ENCODE measurements around the gene FA2H. TPM values are rescaled to one million over a fixed set of nuclear protein-coding genes. Genes with fewer than 3 reads are reported as not detected.
"Not testable (repeated sequence)": the region's sequence is repeated elsewhere in the genome, so short reads cannot be mapped to it uniquely, and the experiment has no call there.

FA2H gene
- polyA plus RNA-seq, 1 donor: 0.09 TPM

DNA sequence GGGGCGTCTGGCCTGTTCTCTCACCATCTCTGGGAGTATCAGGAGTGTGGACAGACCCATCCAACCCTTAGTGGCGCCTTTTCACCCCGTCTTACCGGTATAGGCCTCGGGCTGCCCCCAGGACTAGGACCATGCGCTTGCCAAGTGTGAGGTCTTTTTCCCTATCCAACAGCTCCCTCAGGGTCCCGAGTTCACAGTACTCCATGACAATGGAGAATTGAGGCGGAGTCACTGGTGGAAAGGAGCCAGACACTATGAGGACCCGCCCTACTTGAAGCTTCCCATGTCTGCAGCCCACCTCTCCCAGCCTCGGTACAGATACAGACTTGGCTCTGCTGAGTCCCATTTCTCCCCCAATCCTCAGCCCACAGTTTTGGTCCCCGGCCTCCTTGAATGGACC, 92.1 kb downstream of the FA2H start:
- no peak for DNase-seq (ENCODE audit: low read depth)

DNA sequence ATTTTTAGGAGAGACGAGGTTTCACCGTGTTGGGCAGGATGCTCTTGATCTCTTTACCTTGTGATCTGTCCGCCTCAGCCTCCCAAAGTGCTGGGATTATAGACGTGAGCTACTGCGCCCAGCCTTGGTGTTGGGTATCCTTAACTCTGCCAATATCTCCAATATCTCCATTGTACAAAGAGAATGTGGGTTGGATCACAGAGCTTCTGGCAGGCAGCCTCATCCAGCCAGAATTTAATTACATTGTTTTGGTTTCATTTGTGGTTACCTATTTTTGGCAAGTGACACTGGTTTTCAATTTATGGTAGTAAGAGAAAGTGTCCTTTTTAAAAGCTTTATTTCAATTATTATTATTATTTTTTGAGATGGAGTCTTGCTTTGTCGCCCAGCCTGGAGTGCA, 93.9 kb downstream of the FA2H start:
- no peak for DNase-seq (ENCODE audit: low read depth)

DNA sequence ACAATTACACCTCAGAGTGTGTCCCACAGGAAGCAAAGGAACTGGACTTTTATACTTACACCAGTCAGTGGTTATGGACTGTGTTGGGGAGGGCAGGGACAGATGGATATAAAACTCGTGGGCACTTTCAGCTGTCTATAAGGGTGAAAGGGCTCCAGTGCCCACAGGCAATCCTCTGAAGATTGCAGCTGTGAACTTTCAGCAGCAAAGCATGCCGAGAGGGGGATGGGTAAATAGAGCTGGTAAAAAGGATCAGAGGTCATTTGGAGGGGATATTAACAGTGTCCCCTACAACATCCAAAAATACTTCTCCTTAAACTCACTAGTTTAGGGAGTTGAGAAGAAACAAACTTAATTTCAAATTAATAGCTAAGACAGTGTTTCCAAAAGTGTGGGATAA, 94.6 kb downstream of the FA2H start:
- no peak for DNase-seq (ENCODE audit: low read depth)

DNA sequence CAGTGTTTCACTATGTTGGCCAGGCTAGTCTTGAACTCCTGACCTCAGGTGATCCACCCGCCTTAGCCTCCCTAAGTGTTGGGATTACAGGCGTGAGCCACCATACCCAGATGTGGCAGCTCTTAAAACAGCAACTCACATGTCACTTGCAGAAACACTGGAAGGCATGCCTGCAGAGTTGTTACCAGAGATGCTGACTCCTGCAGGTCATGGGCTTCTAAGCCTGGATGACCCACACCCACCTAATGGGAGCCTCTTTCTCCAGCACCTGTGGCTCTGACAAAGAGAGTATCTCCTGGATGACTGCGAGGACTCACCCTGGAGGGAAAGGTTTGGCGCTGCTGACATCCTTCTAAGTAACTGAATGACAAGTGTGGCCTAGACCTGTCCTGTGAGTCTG, 96.8 kb downstream of the FA2H start:
- no peak for DNase-seq (ENCODE audit: low read depth)

DNA sequence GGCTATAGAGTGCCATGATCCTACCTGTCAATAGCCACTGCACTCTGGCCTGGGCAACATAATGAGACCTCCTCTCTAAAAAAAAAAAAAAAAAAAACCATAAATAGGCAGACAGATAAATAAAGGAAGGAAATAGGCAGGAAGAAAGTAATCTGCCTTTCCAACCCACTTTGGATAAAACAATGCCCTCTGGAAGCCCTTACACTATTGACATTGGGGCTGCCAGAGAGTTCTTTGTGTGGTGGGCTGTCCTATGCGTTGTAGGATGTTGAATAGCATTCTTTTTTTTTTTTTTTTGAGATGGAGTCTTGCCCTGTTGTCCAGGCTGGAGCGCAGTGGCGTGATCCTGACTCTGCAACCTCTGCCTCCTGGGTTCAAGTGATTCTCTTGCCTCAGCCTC, 100.7 kb downstream of the FA2H start:
- no peak for DNase-seq (ENCODE audit: low read depth)

DNA sequence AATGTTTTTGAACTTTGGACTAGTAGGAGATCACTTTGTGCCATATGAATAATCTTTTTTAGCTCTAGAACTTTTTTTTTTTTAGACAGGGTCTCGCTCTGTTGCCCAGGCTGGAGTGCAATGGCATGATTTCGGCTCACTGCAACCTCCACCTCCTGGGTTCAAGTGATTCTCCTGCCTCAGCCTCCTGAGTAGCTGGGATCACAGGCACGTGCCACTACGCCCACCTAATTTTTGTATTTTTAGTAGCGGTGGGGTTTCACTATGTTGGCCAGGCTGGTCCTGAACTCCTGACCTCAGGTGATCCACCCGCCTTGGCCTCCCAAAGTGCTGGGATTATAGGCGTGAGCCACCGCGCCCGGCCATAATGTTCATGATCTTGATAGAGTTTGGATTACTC, 105.7 kb downstream of the FA2H start:
- DNase-seq (ENCODE audit: low read depth): not testable (repeated sequence)

DNA sequence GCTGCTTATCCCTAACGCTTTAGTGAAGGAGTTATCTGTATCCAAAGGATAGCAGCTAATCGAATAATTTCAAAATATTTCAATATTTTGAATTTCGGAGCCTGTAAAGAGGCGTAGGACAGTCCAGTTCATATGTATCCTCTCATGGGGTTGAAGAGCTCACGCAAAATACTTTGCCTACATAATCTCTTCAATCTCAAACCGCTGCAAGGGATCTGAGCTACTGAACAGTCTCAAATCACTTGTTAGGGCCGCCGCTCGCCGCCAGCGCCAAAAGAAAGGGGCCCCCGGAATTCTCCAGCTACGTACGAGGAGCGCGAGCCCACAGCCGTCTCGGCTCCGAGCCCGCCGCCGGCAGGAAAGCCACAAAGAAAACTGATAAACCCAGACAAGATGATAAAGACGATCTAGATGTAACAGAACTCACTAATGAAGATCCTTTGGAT, 107.3 kb downstream of the FA2H start:
- DNase-seq (ENCODE audit: low read depth): no peak

DNA sequence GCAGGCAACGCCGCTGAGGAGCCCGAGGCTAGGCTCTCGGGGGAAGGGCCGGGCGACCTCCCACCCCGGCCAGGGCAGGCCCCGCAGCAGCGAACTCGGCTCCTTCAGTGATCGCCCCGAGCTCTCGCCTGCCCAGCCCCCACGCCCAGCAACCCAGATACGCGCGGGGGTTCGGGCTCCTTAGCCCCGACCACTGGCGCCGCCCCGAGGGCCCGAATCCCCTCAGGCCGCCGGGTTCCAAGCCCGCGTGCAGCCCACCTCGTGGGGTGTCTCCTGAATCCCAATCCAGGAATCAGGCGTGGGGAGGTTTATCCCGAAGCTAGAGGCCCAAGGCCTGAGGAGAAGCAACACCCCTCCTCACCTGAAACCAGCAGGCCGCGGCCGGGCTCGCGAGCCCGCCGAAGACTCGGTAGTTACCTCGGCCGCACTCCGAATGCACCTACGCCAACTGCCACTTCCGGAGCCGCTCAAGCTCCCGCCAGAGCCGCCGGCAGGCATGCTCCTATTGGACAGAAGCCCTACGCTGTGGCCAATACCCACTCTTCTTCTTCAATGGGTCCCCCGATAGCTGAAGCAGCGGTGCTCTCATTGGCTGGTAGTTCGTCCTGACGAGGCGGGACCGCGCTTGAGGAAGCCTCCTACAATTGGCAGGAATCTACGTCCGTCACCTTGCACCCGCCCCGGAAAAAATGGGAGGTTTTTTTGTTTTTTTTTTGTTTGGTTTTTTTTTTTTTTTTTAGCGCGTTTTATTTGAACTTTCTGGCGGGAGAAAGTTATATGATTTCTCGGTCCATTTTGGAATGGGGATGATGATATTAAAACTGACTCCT, 108.0 kb downstream of the FA2H start, which contains the start of gene RFWD3:
RFWD3 (minus strand) TSS at position 453 of the 830 bp plus-strand sequence. CDS start 5,428 bp downstream, outside the sequence.
- DNase-seq (ENCODE audit: low read depth): peak; percentile 98

DNA sequence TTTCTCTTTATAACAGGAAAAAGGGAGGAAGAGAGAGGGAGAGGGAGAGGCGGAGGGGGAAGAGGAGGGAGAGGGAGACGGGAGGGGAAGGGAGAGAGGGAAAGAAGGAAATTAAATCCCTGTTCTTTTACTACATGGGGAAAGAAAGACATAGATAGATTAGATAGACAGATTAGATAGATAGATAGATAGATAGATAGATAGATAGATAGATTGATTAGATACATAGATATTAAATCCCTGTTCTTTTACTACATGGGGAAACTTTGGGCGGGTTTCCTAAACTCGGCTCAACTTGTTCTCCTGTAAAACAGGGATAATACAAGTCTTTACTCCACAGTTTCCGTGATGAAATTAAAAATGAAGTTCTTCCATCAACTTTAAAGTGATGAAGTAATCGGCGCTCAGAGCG, 108.6 kb downstream of the FA2H start:
- DNase-seq (ENCODE audit: low read depth): no peak

Other genes with a start within 250 kb of the FA2H start
- gene GLG1, start 167.7 kb downstream of the FA2H start, polyA plus RNA-seq (ENCODE audit: insufficient read length): 97.1 TPM
- gene RFWD3, start 107.9 kb downstream of the FA2H start, polyA plus RNA-seq (ENCODE audit: insufficient read length): 9.1 TPM
- 2.8 TPM for gene MLKL, start 74.0 kb downstream of the FA2H start, polyA plus RNA-seq (ENCODE audit: insufficient read length)
- gene WDR59, start 210.3 kb upstream of the FA2H start, polyA plus RNA-seq (ENCODE audit: insufficient read length): 54.4 TPM
- 40.5 TPM for gene ZNRF1, start 224.2 kb upstream of the FA2H start, polyA plus RNA-seq (ENCODE audit: insufficient read length)

All from forelimb muscle (tissue), 1 donor.